Osteocyte (in vitro differentiated cells): Measurements from ENCODE around the gene TBL1X. TPM values are rescaled to one million over a fixed set of nuclear protein-coding genes. Genes with fewer than 3 reads are reported as not detected.

Experiments
- DNase-seq: peaks from one replicate; pipeline ENCODE4 v3.0.0; 2021; ENCODE audit warnings: mixed read lengths; ENCODE audit not compliant: unreplicated experiment; ENCODE audit errors: extremely low spot score
- H3K27ac Mint-ChIP-seq: one replicate; pipeline ENCODE4 v1.8.0; 2021; ENCODE audit warnings: mild to moderate bottlenecking, mixed read lengths; ENCODE audit not compliant: unreplicated experiment
- H3K27me3 Mint-ChIP-seq: one replicate; pipeline ENCODE4 v1.8.0; 2021; ENCODE audit warnings: mixed read lengths; ENCODE audit not compliant: unreplicated experiment
- H3K36me3 Mint-ChIP-seq: one replicate; pipeline ENCODE4 v1.8.0; 2021; ENCODE audit warnings: mixed read lengths; ENCODE audit not compliant: unreplicated experiment
- H3K4me1 Mint-ChIP-seq: one replicate; pipeline ENCODE4 v1.8.0; 2021; ENCODE audit warnings: mixed read lengths; ENCODE audit not compliant: unreplicated experiment
- H3K4me3 Mint-ChIP-seq: one replicate; pipeline ENCODE4 v1.8.0; 2021; ENCODE audit warnings: mild to moderate bottlenecking, moderate library complexity, mixed read lengths; ENCODE audit not compliant: unreplicated experiment
- H3K9me3 Mint-ChIP-seq: one replicate; pipeline ENCODE4 v1.8.0; 2021; ENCODE audit warnings: mixed read lengths; ENCODE audit not compliant: unreplicated experiment
- CTCF ChIP-seq: fragments of 200-600 bp; sonication (generic); IDR thresholded peaks from 2 replicates; pipeline ENCODE4 v1.5.0; 2021; ENCODE audit warnings: antibody characterized with exemption, mild to moderate bottlenecking, moderate library complexity
- total RNA-seq: library from RNA; stranded (reverse); gene quantifications from 2 replicates; pipeline ENCODE4 v1.2.1, GENCODE V29; 2021

Gene TBL1X
- total RNA-seq, 1 donor from 2014 or later, result 35.3 TPM

DNA sequence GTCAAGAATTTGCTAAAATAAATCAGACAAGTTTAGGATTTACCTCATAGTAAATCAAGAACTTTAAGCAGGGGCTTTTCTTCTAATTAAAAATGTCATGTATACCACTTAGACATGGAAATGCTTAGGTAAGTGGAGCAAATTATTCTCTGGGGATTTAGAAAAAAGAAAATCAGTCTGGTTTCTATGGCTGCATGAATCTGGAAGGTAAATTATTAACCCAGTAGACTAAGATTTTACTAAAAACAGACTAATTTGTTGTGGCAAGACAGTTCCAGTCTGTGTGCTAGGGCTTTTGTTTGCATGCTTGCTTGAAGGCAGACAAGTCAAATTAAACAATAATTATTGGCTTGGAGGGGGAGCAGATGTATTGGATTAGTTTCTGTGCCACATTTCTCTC is 140.6 kb downstream of the TBL1X start:
- Mint-ChIP-seq H3K4me1 (peaks cover 7% of the 10 kb centered on the region), H3K27me3 (no peaks in the 10 kb centered on the region), H3K4me3 (no peak overlapping the region), H3K27ac (no peak overlapping the region), H3K9me3 (no peaks in the 10 kb centered on the region), H3K36me3 (peaks cover 4% of the 10 kb centered on the region)
- DNase-seq, result no peak
- no peak for TF ChIP-seq CTCF

GRCh38 chrX:9606971-9607370 is 142.1 kb downstream of the TBL1X start:
- TF ChIP-seq CTCF, result no peak
- DNase-seq, result no peak
- Mint-ChIP-seq H3K27me3 (no peaks in the 10 kb centered on the region), H3K27ac (no peak overlapping the region), H3K9me3 (no peaks in the 10 kb centered on the region), H3K4me3 (no peak overlapping the region), H3K36me3 (peaks cover 4% of the 10 kb centered on the region), H3K4me1 (peaks cover 16% of the 10 kb centered on the region)

DNA sequence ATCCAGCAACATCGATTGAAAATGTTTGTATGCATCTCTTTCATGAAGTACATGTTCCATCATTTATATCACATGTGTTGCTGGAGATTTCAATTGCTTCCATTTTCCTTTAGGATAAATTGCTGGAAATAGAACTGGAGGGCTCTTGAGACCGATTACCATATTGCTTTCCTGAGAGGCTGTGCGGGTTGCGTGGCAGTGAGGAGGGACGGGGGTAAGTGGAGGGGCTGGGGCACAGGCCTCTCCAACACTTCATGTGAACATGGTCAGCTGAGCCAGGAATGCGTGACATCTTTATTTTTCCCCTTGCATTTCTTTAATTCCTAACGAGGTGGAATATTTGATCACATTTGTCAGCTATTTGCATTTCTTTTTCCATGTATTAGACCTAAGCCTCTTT is 144.6 kb downstream of the TBL1X start:
- Mint-ChIP-seq H3K9me3 (no peaks in the 10 kb centered on the region), H3K4me3 (no peak overlapping the region), H3K27me3 (no peaks in the 10 kb centered on the region)

DNA sequence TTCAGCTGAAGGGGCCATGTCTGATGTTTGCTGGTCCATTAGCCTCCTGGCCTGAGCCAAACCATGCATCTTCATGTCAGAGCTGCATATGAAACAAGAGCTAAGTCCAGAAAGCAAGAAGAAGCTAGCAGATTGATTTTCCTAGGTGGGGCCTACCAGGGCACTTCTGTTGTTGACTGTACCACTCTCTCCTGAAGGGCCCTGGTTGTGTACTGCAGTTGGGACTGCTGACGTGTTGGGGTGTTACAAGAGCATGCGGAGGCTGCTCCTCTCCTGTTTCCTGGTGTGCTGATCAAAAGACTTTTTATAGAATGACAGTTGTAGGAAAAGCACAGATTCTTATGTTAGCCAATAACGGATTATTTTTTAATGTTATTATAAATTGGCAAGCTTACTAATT is 145.1 kb downstream of the TBL1X start:
- Mint-ChIP-seq H3K27ac (no peak overlapping the region), H3K4me1 (peaks cover 16% of the 10 kb centered on the region), H3K4me3 (no peak overlapping the region), H3K27me3 (no peaks in the 10 kb centered on the region), H3K9me3 (no peaks in the 10 kb centered on the region), H3K36me3 (no peaks in the 10 kb centered on the region)
- DNase-seq, result no peak
- no peak for TF ChIP-seq CTCF

More for the DNA sequence above, 144.6 kb downstream of the TBL1X start:
- no peak for DNase-seq
- no peak for TF ChIP-seq CTCF
- peaks cover 16% of the 10 kb centered on the region for H3K4me1 Mint-ChIP-seq
- H3K27ac Mint-ChIP-seq, result no peak overlapping the region
- peaks cover under 1% of the 10 kb centered on the region for H3K36me3 Mint-ChIP-seq

- Mint-ChIP-seq H3K27me3 (no peaks in the 10 kb centered on the region), H3K27ac (no peak overlapping the region), H3K36me3 (no peaks in the 10 kb centered on the region), H3K4me1 (peaks cover 16% of the 10 kb centered on the region), H3K9me3 (no peaks in the 10 kb centered on the region), H3K4me3 (no peak overlapping the region)
- no peak for TF ChIP-seq CTCF
- no peak for DNase-seq
These were observed 146.0 kb downstream of the TBL1X start for GRCh38 chrX:9610771-9611392.
